H1 (cell line): ENCODE measurements around the gene CACNA1C. TPM values are rescaled to one million over a fixed set of nuclear protein-coding genes. Genes with fewer than 3 reads are reported as not detected.

Experiments used
- EGR1 ChIP-seq: IDR thresholded peaks from 2 replicates; pipeline ENCODE4 v1.6.1; 2011; ENCODE audit warnings: low read depth, low read length, borderline replicate concordance
- JUND ChIP-seq: IDR thresholded peaks from 2 replicates; pipeline ENCODE4 v1.6.1; 2011; ENCODE audit warnings: mild to moderate bottlenecking, improper control_type of control experiment, low read length
- KDM4A ChIP-seq: IDR thresholded peaks from one replicate; pipeline ENCODE4 v1.7.1; 2012; ENCODE audit warnings: low read depth, mild to moderate bottlenecking, moderate library complexity, low read length, inconsistent platforms; ENCODE audit not compliant: severe bottlenecking
- NANOG ChIP-seq: IDR thresholded peaks from 2 replicates; pipeline ENCODE4 v1.6.1; 2011; ENCODE audit warnings: low read length, low read depth, mild to moderate bottlenecking, inconsistent platforms; ENCODE audit not compliant: insufficient read depth, poor library complexity, severe bottlenecking
- POU5F1 ChIP-seq: IDR thresholded peaks from 2 replicates; pipeline ENCODE4 v1.6.1; 2011; ENCODE audit warnings: low read depth, mild to moderate bottlenecking, low read length, moderate library complexity
- RBBP5 ChIP-seq: IDR thresholded peaks from 2 replicates; pipeline ENCODE4 v1.7.1; 2012; ENCODE audit warnings: low read depth, mild to moderate bottlenecking, inconsistent platforms, low read length, moderate library complexity, borderline replicate concordance
- SAP30 ChIP-seq: fragments of 300-600 bp; sonication (generic); IDR thresholded peaks from 2 replicates; pipeline ENCODE4 v1.7.1; 2012; ENCODE audit warnings: low read length, moderate library complexity, mild to moderate bottlenecking, inconsistent platforms; ENCODE audit not compliant: insufficient read depth, insufficient replicate concordance
- SIRT6 ChIP-seq: IDR thresholded peaks from one replicate; pipeline ENCODE4 v1.7.1; 2012; ENCODE audit warnings: low read length, inconsistent platforms
- SUZ12 ChIP-seq: fragments of 200-600 bp; sonication (generic); IDR thresholded peaks from 2 replicates; pipeline ENCODE4 v1.6.1; 2012; ENCODE audit warnings: mild to moderate bottlenecking, inconsistent platforms, low read length, moderate library complexity, mixed read lengths
- USF2 ChIP-seq: IDR thresholded peaks from 2 replicates; pipeline ENCODE4 v1.6.1; 2011; ENCODE audit warnings: low read length, improper control_type of control experiment
- polyA plus RNA-seq, 7 experiments: library from polyadenylated mRNA; depleted of rRNA in 3 of 7; stranded (reverse) in 5 of 7; unstranded in 2 of 7; fragments of >200 nt in 5 of 7; fragments of 200-250 nt in 2 of 7; gene quantifications; 1 replicate in 5 of 7; 2 replicates in 1 of 7; 4 replicates in 1 of 7; pipeline versions ENCODE4 v1.2.1 to v1.2.3, GENCODE V29; 2011 to 2013; ENCODE audit warnings: missing spikeins in 2 of 7, mixed read lengths in 2 of 7
- total RNA-seq: library from RNA; stranded (reverse); fragmentation: NEBNext Ultra II Directional; extraction: Animal tissue kit (Norgen Biotek cat#: 25700); gene quantifications from 2 replicates; pipeline ENCODE4 v1.2.1, GENCODE V29; 2021

The CACNA1C gene
- total and polyA plus RNA-seq, 2 of the 8 experiments (the other 6 are each of a cell fraction or from before 2014, with no cell fraction given) = 1.3 TPM

GRCh38 chr12:2547273-2548044 lies 494.7 kb downstream of the CACNA1C start (continued):
- TF ChIP-seq RBBP5 (no peak), SIRT6 (no peak), NANOG (no peak), JUND (no peak), USF2 (no peak), POU5F1 (no peak), SAP30 (no peak), SUZ12 (no peak), EGR1 (no peak), KDM4A (no peak)
